OCI-LY7 (cell line): ENCODE results near the gene YY1. TPM values are rescaled to one million over a fixed set of nuclear protein-coding genes. Genes with fewer than 3 reads are reported as not detected.
"Not testable (repeated sequence)": the region's sequence is repeated elsewhere in the genome, so short reads cannot be mapped to it uniquely, and the experiment has no call there.

Experiments
- BruUV-seq: library from RNA; stranded (reverse); fragments of 400-500 nt; replicated peaks from 2 replicates; lab custom pipeline; 2021; lab: Mats Ljungman, UMichigan
- CTCF ChIA-PET: fragments of 300-600 bp; sonication (Branson Sonifier 250); formaldehyde crosslinking; loops from one replicate; lab custom pipeline; 2022; ENCODE audit warnings: antibody characterized with exemption; ENCODE audit not compliant: unreplicated experiment; lab: Charles Lee
- POLR2A ChIA-PET: fragments of 300-600 bp; sonication (Branson Sonifier 250); formaldehyde crosslinking; loops from one replicate; lab custom pipeline; 2022; ENCODE audit warnings: antibody characterized with exemption; lab: Charles Lee
- DNase-seq: peaks from one replicate; pipeline ENCODE4 v3.0.0-alpha.2; 2015; ENCODE audit warnings: low spot score
- H2AFZ ChIP-seq: fragments of 200-600 bp; sonication (generic), shearing (Covaris generic); 2 replicates; pipeline ENCODE4 v1.6.1; 2014; ENCODE audit warnings: mild to moderate bottlenecking, antibody characterized with exemption, low read length, moderate library complexity
- H3K27ac ChIP-seq: fragments of 200-600 bp; sonication (generic); 2 replicates; pipeline ENCODE4 v1.5.1; 2014; ENCODE audit warnings: mixed run types, low read depth, mild to moderate bottlenecking, moderate library complexity, low read length, inconsistent platforms; ENCODE audit not compliant: poor library complexity, severe bottlenecking
- H3K36me3 ChIP-seq: fragments of 200-600 bp; sonication (generic); 2 replicates; pipeline ENCODE4 v1.6.1; 2014; ENCODE audit warnings: mild to moderate bottlenecking, antibody characterized with exemption, low read length, moderate library complexity, mixed read lengths; ENCODE audit not compliant: insufficient read depth
- H3K4me1 ChIP-seq: fragments of 200-600 bp; sonication (generic); 2 replicates; pipeline ENCODE4 v1.5.1; 2014; ENCODE audit warnings: mild to moderate bottlenecking, low read length; ENCODE audit not compliant: insufficient read depth, poor library complexity, severe bottlenecking
- H3K4me2 ChIP-seq: fragments of 200-600 bp; sonication (generic); 2 replicates; pipeline ENCODE4 v1.6.1; 2014; ENCODE audit warnings: mild to moderate bottlenecking, low read length
- H3K4me3 ChIP-seq: fragments of 200-600 bp; sonication (generic); 2 replicates; pipeline ENCODE4 v1.5.1; 2014; ENCODE audit warnings: mild to moderate bottlenecking, low read depth, low read length; ENCODE audit not compliant: poor library complexity, severe bottlenecking
- H3K79me2 ChIP-seq: fragments of 200-600 bp; sonication (generic); 2 replicates; pipeline ENCODE4 v1.6.1; 2016; ENCODE audit warnings: low read depth, mild to moderate bottlenecking, low read length, moderate library complexity, mixed read lengths; ENCODE audit not compliant: insufficient read depth
- H3K9me2 ChIP-seq: fragments of 200-600 bp; sonication (generic); 2 replicates; pipeline ENCODE4 v1.6.1; 2016; ENCODE audit warnings: mild to moderate bottlenecking, low read length, mixed read lengths; ENCODE audit not compliant: insufficient read depth
- H3K9me3 ChIP-seq: fragments of 200-600 bp; sonication (generic); 2 replicates; pipeline ENCODE4 v1.6.1; 2014; ENCODE audit warnings: mild to moderate bottlenecking, mixed run types, low read length, mixed read lengths
- H4K20me1 ChIP-seq: fragments of 200-600 bp; sonication (generic); 2 replicates; pipeline ENCODE4 v1.6.1; 2014; ENCODE audit warnings: mild to moderate bottlenecking, antibody characterized with exemption, low read length, moderate library complexity, mixed read lengths; ENCODE audit not compliant: insufficient read depth
- EZH2phosphoT487 ChIP-seq: fragments of 200-600 bp; sonication (generic); IDR thresholded peaks from 2 replicates; pipeline ENCODE4 v1.6.1; 2018; ENCODE audit warnings: low read depth, borderline replicate concordance, mild to moderate bottlenecking, mixed run types, antibody characterized with exemption, low read length, moderate library complexity, mixed read lengths
- intact Hi-C: fragments of 100-400 bp; cut with micrococcal nuclease; formaldehyde crosslinking; loops from one replicate; pipeline ENCODE4 v1.10.0; 2022; ENCODE audit not compliant: unreplicated experiment
- total RNA-seq, 2 experiments: library from RNA; depleted of rRNA in 1 of 2; stranded (reverse); fragments of >200 nt in 1 of 2; shearing (Covaris generic) in 1 of 2; gene quantifications; 2 replicates each; pipeline ENCODE4 v1.2.3, GENCODE V29; 2014 to 2022
- TF ChIP-seq, protein P1 (sequence below): fragments of 200-600 bp; sonication (generic); conservative IDR thresholded peaks from 2 replicates; pipeline ENCODE4 v1.5.1; 2014; ENCODE audit warnings: mild to moderate bottlenecking, antibody characterized with exemption, low read length, moderate library complexity, mixed read lengths

YY1 gene
- total RNA-seq, 2 experiments from 2014 or later, result 59.9 to 140 TPM

DNA sequence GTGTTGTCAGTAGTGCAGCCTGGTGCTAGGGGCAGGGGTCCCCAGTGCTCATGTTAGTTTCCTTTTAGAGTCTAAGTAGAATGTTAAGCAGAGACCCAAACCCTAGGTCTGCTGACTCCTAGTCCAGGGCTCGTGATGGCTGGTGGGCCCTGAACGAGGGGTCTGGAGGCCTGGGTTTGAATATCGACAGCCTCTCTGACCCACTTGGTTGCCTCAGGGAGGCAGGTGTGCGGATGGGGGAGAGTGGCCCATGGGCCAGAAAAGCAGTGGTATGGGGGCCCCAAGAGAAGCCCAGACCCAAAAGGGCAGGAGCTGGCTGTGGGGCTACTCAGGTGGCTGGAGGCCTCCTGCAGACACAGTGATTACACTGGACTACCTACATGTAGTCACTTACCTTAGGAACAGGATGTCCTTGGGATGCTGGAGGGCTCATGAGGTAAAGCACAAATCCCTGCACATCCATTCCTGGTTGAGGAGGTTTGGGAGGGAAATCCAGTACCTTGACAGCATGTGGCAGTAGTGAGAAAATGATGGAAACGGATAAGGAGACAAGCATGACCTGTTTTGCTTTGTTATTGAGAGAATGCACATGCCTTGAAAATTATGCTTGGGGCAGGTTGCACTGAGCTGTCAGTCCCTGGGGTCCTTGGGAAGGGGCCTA lies 69.0 kb downstream of the YY1 start:
- CTCF ChIA-PET, result no interaction called here
- no TSS peak for BruUV-seq

DNA sequence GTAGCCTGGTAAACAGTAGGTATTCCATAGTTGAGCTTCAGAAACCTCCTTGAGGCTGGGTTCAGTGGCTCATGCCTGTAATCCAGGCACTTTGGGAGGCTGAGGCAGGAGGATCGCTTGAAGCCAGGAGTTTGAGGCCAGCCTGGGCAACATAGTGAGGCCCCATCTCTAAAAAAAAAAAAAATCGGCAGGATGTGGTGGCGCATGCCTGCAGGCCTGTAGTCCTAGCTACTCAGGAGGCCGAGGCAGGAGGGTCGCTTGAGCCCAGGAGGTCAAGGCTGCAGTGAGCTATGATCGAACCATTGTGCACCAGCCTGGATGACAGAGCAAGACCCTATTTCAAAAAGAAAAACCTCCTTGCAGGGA lies 69.5 kb downstream of the YY1 start:
- DNase-seq, intact Hi-C loops, H3K4me2 ChIP-seq, H3K79me2 ChIP-seq, H3K9me2 ChIP-seq, H3K9me3 ChIP-seq, H3K27ac ChIP-seq, CTCF ChIA-PET, H3K4me3 ChIP-seq, POLR2A ChIA-PET, H4K20me1 ChIP-seq, H2AFZ ChIP-seq, H3K36me3 ChIP-seq, BruUV-seq: not testable (repeated sequence)
- peaks cover 17% of the 10 kb centered on the region for H3K4me1 ChIP-seq

More for the DNA sequence above, 69.0 kb downstream of the YY1 start:
- H3K4me1 ChIP-seq, result peaks cover 17% of the 10 kb centered on the region
- no peaks in the 10 kb centered on the region for H3K9me2 ChIP-seq
- H3K4me2 ChIP-seq, result no peak overlapping the region
- no peaks in the 10 kb centered on the region for H3K79me2 ChIP-seq
- DNase-seq, result no peak
- intact Hi-C loops, result loop anchor here (2.0 kb wide), 1 partner anchor 69 kb away; the partner anchor contains the start of gene WDR25
- no peak for TF ChIP-seq EZH2phosphoT487
- TF ChIP-seq, protein P1, sequence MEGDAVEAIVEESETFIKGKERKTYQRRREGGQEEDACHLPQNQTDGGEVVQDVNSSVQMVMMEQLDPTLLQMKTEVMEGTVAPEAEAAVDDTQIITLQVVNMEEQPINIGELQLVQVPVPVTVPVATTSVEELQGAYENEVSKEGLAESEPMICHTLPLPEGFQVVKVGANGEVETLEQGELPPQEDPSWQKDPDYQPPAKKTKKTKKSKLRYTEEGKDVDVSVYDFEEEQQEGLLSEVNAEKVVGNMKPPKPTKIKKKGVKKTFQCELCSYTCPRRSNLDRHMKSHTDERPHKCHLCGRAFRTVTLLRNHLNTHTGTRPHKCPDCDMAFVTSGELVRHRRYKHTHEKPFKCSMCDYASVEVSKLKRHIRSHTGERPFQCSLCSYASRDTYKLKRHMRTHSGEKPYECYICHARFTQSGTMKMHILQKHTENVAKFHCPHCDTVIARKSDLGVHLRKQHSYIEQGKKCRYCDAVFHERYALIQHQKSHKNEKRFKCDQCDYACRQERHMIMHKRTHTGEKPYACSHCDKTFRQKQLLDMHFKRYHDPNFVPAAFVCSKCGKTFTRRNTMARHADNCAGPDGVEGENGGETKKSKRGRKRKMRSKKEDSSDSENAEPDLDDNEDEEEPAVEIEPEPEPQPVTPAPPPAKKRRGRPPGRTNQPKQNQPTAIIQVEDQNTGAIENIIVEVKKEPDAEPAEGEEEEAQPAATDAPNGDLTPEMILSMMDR, result no peak
- no peak overlapping the region for H3K27ac ChIP-seq
- POLR2A ChIA-PET, result no interaction called here
- no peak overlapping the region for H3K4me3 ChIP-seq
- H3K36me3 ChIP-seq, result no peaks in the 10 kb centered on the region
- H2AFZ ChIP-seq, result no peak overlapping the region
- H3K9me3 ChIP-seq, result no peaks in the 10 kb centered on the region
- no peaks in the 10 kb centered on the region for H4K20me1 ChIP-seq

DNA sequence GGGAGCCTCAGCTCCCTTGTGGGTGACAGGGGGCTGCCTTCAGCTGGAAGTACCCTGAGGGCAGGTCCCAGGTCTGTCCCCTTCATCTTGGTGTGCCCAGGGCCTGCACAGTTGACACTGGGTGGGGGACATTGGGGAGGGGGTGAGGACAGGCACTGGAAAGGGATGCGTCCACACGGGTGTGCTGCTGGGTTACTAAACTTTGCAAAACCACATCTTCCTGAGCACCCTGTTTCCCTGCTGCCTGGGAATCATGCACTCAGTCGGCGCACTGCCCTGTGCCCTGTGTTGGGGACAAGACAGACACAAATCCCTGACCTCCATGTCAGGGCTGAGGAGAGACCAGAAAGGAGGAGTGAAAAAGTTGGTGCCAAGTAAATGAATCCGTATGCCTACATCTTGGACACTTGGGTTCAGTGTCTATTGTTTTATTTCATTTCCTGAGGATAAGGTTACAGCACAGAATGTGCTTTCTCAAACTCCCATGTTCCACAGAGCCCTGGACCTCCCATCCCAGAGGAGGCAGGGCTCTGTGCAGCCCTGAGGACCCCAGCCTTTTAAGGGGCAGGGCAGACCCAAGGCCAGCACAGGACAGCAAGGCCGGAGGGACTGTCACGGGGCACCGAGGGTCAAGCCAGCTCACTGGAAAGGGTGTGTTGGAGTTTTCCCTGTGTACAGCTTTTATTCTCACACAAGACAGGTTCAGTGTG lies 70.2 kb downstream of the YY1 start:
- no peaks in the 10 kb centered on the region for H3K9me2 ChIP-seq
- no TSS peak for BruUV-seq
- no peak overlapping the region for H3K27ac ChIP-seq
- ChIA-PET CTCF (no interaction called here), POLR2A (no interaction called here)
- DNase-seq, result no peak
- intact Hi-C loops, result no loop called here
- H3K9me3 ChIP-seq, result no peaks in the 10 kb centered on the region
- H4K20me1 ChIP-seq, result no peaks in the 10 kb centered on the region
- H3K36me3 ChIP-seq, result no peaks in the 10 kb centered on the region
- H3K4me3 ChIP-seq, result no peak overlapping the region
- H3K79me2 ChIP-seq, result no peaks in the 10 kb centered on the region
- no peak for TF ChIP-seq EZH2phosphoT487
- TF ChIP-seq, protein P1, result no peak
- H3K4me2 ChIP-seq, result no peak overlapping the region
- peaks cover 17% of the 10 kb centered on the region for H3K4me1 ChIP-seq
- no peak overlapping the region for H2AFZ ChIP-seq

DNA sequence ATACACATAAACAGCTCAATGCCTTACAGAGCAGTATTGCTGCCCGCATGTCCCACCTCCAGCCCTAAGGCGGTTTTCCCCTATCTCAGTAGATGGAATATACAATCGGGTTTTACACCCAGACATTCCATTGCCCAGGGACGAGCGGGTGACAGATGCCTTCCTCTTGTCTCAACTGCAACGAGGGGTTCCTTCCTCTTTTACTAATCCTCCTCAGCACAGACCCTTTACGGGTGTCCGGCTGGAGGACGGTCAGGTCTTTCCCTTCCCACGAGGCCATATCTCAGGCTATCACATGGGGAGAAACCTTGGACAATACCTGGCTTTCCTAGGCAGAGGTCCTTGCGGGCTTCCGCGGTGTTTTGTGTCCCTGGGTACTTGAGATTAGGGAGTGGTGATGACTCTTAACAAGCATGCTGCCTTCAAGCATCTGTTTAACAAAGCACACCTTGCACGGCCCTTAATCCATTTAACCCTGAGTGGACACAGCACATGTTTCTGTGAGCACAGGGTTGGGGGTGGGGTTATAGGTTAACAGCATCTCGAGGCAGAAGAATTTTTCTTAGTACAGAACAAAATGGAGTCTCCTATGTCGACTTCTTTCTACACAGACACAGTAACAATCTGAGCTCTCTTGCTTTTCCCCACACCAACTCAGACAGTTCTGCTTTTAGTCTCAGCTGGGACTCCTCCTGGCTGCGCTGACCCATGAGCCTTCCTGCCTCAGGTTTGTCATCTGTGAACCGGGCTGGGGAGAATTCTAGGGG lies 73.3 kb downstream of the YY1 start:
- CTCF ChIA-PET, BruUV-seq, intact Hi-C loops, H2AFZ ChIP-seq, H3K9me3 ChIP-seq, H3K27ac ChIP-seq, H4K20me1 ChIP-seq, H3K4me3 ChIP-seq, H3K79me2 ChIP-seq, H3K36me3 ChIP-seq, H3K9me2 ChIP-seq, H3K4me2 ChIP-seq: not testable (repeated sequence)
- H3K4me1 ChIP-seq, result peaks cover 11% of the 10 kb centered on the region
- DNase-seq, result peak; percentile 16
- POLR2A ChIA-PET, result interaction anchor here (0.6 kb wide), 1 partner anchor 48 kb away, joined by 3 read pairs; no protein-coding TSS in a partner anchor
